Tibial nerve (tissue), 3 donors: ENCODE data around the gene DCTPP1.

Source experiments
- CTCF ChIP-seq, 5 experiments: fragments of 200-600 bp in 3 of 5; fragments of 450-650 bp in 2 of 5; sonication (generic) in 3 of 5; IDR thresholded peaks; one replicate each; pipeline ENCODE4 v1.5.1; 2016 to 2019; ENCODE audit warnings: antibody characterized with exemption in 5 of 5, mild to moderate bottlenecking in 3 of 5, moderate library complexity in 2 of 5
- POLR2A ChIP-seq, 2 donors: fragments of 450-650 bp; IDR thresholded peaks; one replicate each; pipeline ENCODE4 v1.6.1; 2017; ENCODE audit warnings: antibody characterized with exemption in 2 of 2, mild to moderate bottlenecking in 2 of 2, moderate library complexity in 2 of 2

- TF ChIP-seq CTCF (IDR thresholded peaks at IDR 0.05) = no peak
- TF ChIP-seq POLR2A (IDR thresholded peaks at IDR 0.05) = no peak
Observed at GRCh38 chr16:30416047-30416603, 13.7 kb downstream of the DCTPP1 start.
